Measurements from ENCODE around the gene THADA.

The THADA gene

DNA sequence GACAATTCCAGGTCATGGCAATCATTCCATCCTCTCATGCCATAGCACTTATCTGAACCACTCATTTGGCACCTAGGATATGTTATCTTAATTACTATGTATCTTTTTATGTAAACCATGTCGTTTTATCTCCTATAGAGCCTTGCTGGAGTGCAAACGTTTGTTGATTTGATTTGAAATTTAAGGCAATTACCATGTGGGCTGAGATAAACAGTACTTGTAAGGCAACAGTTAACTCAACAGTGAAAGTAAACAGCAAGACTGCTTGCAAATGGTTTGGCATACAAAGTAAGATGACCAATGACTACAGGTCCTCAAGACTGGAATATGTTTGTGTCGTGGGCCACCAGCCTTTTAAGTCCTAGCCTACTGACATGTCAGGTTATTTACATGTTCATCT, 235.7 kb downstream of the THADA start:
- Histone ChIP-seq H3K9ac (no peak overlapping the region), H3K79me2 (ENCODE audit: insufficient read depth, low read depth) (no peaks in the 10 kb centered on the region), H4K20me1 (ENCODE audit: insufficient read depth) (no peaks in the 10 kb centered on the region), H3K27me3 (ENCODE audit: insufficient read depth, low read depth) (no peaks in the 10 kb centered on the region), H2AFZ (ENCODE audit: low read depth) (no peak overlapping the region), H3K27ac (peak overlapping the region; percentile 67; the same call in 1 of the 2 replicates), H3K36me3 (ENCODE audit: insufficient read depth) (no peaks in the 10 kb centered on the region), H3K4me2 (peak overlapping the region; percentile 40; the same call in 1 of the 2 replicates), H3K4me3 (IDR thresholded peaks at IDR 0.05; ENCODE audit: insufficient read depth, low read depth, low read length) (no peak overlapping the region), H3K4me1 (ENCODE audit: low read depth, poor library complexity, severe bottlenecking) (peaks cover 67% of the 10 kb centered on the region)
- TF ChIP-seq, protein P1, sequence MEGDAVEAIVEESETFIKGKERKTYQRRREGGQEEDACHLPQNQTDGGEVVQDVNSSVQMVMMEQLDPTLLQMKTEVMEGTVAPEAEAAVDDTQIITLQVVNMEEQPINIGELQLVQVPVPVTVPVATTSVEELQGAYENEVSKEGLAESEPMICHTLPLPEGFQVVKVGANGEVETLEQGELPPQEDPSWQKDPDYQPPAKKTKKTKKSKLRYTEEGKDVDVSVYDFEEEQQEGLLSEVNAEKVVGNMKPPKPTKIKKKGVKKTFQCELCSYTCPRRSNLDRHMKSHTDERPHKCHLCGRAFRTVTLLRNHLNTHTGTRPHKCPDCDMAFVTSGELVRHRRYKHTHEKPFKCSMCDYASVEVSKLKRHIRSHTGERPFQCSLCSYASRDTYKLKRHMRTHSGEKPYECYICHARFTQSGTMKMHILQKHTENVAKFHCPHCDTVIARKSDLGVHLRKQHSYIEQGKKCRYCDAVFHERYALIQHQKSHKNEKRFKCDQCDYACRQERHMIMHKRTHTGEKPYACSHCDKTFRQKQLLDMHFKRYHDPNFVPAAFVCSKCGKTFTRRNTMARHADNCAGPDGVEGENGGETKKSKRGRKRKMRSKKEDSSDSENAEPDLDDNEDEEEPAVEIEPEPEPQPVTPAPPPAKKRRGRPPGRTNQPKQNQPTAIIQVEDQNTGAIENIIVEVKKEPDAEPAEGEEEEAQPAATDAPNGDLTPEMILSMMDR (conservative IDR thresholded peaks at IDR 0.05; ENCODE audit: low read depth, low read length): no peak

GRCh38 chr2:43358410-43359201, 237.2 kb downstream of the THADA start:
- TF ChIP-seq, protein P1 (conservative IDR thresholded peaks at IDR 0.05; ENCODE audit: low read depth, low read length): no peak

DNA sequence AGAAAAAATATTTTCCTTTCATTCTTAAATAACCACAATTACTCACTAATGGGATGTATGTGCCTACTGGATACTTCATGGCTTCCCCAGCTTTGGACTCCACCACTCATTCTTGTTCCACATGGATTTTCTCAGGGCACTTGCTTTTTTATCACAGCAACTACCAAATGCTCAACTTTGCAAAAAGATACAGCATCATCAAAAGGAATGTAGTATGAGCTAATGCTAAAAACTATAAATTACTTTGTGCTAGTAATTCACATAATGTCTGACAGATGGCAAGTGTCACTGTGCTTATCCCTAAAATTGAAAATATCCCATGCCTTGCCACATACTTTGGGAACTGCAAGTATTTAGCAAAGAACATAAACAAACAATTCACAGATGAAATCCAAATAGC, 239.1 kb downstream of the THADA start:
- Histone ChIP-seq H3K4me1 (ENCODE audit: low read depth, poor library complexity, severe bottlenecking) (peaks cover 49% of the 10 kb centered on the region), H2AFZ (ENCODE audit: low read depth) (no peak overlapping the region), H3K79me2 (ENCODE audit: insufficient read depth, low read depth) (no peaks in the 10 kb centered on the region), H4K20me1 (ENCODE audit: insufficient read depth) (no peaks in the 10 kb centered on the region), H3K9ac (no peak overlapping the region), H3K4me3 (IDR thresholded peaks at IDR 0.05; ENCODE audit: insufficient read depth, low read depth, low read length) (no peak overlapping the region), H3K36me3 (ENCODE audit: insufficient read depth) (no peaks in the 10 kb centered on the region), H3K4me2 (no peak overlapping the region), H3K27me3 (ENCODE audit: insufficient read depth, low read depth) (no peaks in the 10 kb centered on the region), H3K27ac (no peak overlapping the region)
- TF ChIP-seq, protein P1 (conservative IDR thresholded peaks at IDR 0.05; ENCODE audit: low read depth, low read length): no peak

More at GRCh38 chr2:43358410-43359201, 237.2 kb downstream of the THADA start:
- peaks cover 67% of the 10 kb centered on the region for H3K4me1 ChIP-seq (ENCODE audit: low read depth, poor library complexity, severe bottlenecking)
- H3K4me2 ChIP-seq: no peak overlapping the region
- no peaks in the 10 kb centered on the region for H3K79me2 ChIP-seq (ENCODE audit: insufficient read depth, low read depth)
- no peaks in the 10 kb centered on the region for H3K27me3 ChIP-seq (ENCODE audit: insufficient read depth, low read depth)
- no peaks in the 10 kb centered on the region for H3K36me3 ChIP-seq (ENCODE audit: insufficient read depth)
- H4K20me1 ChIP-seq (ENCODE audit: insufficient read depth): no peaks in the 10 kb centered on the region
- no peak overlapping the region for H2AFZ ChIP-seq (ENCODE audit: low read depth)
- no peak overlapping the region for H3K4me3 ChIP-seq (IDR thresholded peaks at IDR 0.05; ENCODE audit: insufficient read depth, low read depth, low read length)
- no peak overlapping the region for H3K9ac ChIP-seq
- no peak overlapping the region for H3K27ac ChIP-seq

DNA sequence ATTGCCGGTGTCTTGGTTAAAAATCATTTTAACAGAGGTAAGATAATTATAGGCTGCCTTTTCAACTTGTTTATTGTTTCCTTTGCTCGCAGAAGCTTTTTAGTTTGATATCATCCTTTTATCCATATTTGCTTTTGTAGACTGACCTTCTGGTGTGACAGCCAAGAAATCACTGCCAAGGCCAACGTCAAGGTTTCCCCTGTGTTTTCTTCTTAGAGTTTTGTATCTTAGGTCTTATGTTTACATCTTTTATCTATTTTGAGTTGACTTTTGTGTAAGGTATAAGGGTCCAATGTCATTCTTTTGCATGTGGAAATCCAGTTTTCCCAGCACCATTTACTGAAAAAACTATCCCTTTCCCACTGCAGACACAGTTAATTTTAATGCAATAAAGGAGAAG, 240.4 kb downstream of the THADA start:
- Histone ChIP-seq H2AFZ (ENCODE audit: low read depth) (no peak overlapping the region), H3K27me3 (ENCODE audit: insufficient read depth, low read depth) (no peaks in the 10 kb centered on the region), H3K4me1 (ENCODE audit: low read depth, poor library complexity, severe bottlenecking) (peaks cover 35% of the 10 kb centered on the region), H3K4me2 (no peak overlapping the region), H3K36me3 (ENCODE audit: insufficient read depth) (no peaks in the 10 kb centered on the region), H4K20me1 (ENCODE audit: insufficient read depth) (no peaks in the 10 kb centered on the region), H3K27ac (no peak overlapping the region), H3K79me2 (ENCODE audit: insufficient read depth, low read depth) (no peaks in the 10 kb centered on the region), H3K4me3 (IDR thresholded peaks at IDR 0.05; ENCODE audit: insufficient read depth, low read depth, low read length) (no peak overlapping the region), H3K9ac (no peak overlapping the region)
- TF ChIP-seq, protein P1 (conservative IDR thresholded peaks at IDR 0.05; ENCODE audit: low read depth, low read length): no peak

All from KMS-11 (cell line).